ENCODE results near the gene UBXN7. TPM values are rescaled to one million over a fixed set of nuclear protein-coding genes. Genes with fewer than 3 reads are reported as not detected.
"Not testable (repeated sequence)": the region's sequence is repeated elsewhere in the genome, so short reads cannot be mapped to it uniquely, and the experiment has no call there.

The UBXN7 gene
- total RNA-seq, 2 experiments from 2014 or later, result 50.7 to 60.8 TPM

GRCh38 chr3:196440696-196441095 lies 8.5 kb upstream of the UBXN7 start:
- H3K27ac Mint-ChIP-seq, result no peak overlapping the region
- no peaks in the 10 kb centered on the region for H3K9me3 Mint-ChIP-seq (ENCODE audit: low read depth)
- no peaks in the 10 kb centered on the region for H3K27me3 Mint-ChIP-seq
- DNase-seq (no peak), ATAC-seq (no peak)
- no peak overlapping the region for H3K4me3 Mint-ChIP-seq
- CTCF ChIA-PET, result interaction anchor here (0.9 to 1.2 kb wide), 2 partner anchors 185 to 187 kb away, joined by 3 read pairs; no protein-coding TSS in a partner anchor
- H3K4me1 Mint-ChIP-seq, result peaks cover 25% of the 10 kb centered on the region
- no peaks in the 10 kb centered on the region for H3K36me3 Mint-ChIP-seq

GRCh38 chr3:196440041-196440537 lies 7.9 kb upstream of the UBXN7 start:
- ATAC-seq, result no peak
- peaks cover 23% of the 10 kb centered on the region for H3K4me1 Mint-ChIP-seq
- CTCF ChIA-PET, result interaction anchor here (0.9 to 1.2 kb wide), 2 partner anchors 185 to 186 kb away, joined by 3 read pairs; no protein-coding TSS in a partner anchor

DNA sequence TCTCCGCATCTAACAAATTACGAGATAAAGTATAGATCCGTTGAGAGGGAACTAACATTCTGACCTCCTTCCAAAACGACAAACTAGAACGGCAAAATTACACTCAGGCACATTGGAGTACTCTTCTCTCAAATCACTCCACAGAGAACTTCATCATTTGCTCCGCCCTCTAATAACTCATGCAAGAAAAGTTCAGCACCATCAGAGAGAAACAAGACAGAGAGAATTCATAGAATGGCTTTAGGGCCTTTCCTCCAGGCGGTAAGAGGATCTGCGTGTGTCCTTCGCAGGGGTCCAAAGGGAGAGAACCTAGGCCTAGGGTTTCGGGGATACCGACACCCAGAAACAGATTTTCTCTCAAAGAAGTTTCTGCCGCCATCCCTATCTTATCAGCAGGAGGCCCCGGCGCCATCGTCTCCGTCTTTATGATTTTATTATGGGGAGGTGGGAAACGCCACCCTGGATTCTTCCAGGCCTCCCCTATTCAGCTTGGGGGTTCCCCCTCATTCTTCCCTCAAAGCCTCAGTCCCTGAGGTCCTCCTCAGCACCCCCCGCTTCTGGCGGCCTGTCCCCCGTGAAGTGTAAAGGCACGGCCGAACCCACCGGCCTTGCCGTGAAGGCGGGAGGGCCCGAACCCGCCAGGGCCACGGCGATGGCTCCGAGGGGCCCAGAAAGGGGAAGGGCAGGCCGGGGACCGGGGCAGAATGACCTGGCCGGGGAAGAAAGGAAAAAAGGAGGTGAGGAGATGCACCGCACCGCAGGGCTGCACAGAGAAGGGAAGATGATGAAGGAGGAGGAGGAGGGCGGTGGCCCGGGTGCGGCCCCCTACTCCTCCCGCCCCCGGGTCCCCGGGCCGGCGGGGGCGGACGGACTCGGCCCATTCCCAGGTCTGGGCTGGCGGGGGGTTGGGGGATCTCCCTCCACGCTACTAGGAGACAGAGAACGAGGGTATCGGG lies 768 bp downstream of the UBXN7 start:
- CTCF ChIA-PET, result interaction anchor here (0.8 to 1.9 kb wide), 3 partner anchors 8 to 111 kb away, joined by 3 to 4 read pairs (median 3); no protein-coding TSS in a partner anchor
- H3K36me3 Mint-ChIP-seq, result peaks cover 10% of the 10 kb centered on the region
- H3K27ac Mint-ChIP-seq, result peak overlapping the region; percentile 97
- no peaks in the 10 kb centered on the region for H3K9me3 Mint-ChIP-seq (ENCODE audit: low read depth)
- H3K27me3 Mint-ChIP-seq, result peaks cover 3% of the 10 kb centered on the region
- peaks cover 15% of the 10 kb centered on the region for H3K4me1 Mint-ChIP-seq
- ATAC-seq (peak; percentile 24), DNase-seq (peak; percentile 53)
- H3K4me3 Mint-ChIP-seq, result peak overlapping the region; percentile 77

More at GRCh38 chr3:196440041-196440537, 7.9 kb upstream of the UBXN7 start:
- Mint-ChIP-seq H3K9me3 (ENCODE audit: low read depth) (no peaks in the 10 kb centered on the region), H3K36me3 (no peaks in the 10 kb centered on the region), H3K4me3 (no peak overlapping the region), H3K27me3 (no peaks in the 10 kb centered on the region), H3K27ac (no peak overlapping the region)
- no peak for DNase-seq

- CTCF ChIA-PET, result interaction anchor here (0.5 kb wide), 1 partner anchor 56 kb away, joined by 3 read pairs; no protein-coding TSS in a partner anchor
- H3K27me3 Mint-ChIP-seq, result no peaks in the 10 kb centered on the region
- H3K4me1 Mint-ChIP-seq, result peaks cover 13% of the 10 kb centered on the region
Observed at GRCh38 chr3:196428041-196428440, 4.2 kb downstream of the UBXN7 start.

DNA sequence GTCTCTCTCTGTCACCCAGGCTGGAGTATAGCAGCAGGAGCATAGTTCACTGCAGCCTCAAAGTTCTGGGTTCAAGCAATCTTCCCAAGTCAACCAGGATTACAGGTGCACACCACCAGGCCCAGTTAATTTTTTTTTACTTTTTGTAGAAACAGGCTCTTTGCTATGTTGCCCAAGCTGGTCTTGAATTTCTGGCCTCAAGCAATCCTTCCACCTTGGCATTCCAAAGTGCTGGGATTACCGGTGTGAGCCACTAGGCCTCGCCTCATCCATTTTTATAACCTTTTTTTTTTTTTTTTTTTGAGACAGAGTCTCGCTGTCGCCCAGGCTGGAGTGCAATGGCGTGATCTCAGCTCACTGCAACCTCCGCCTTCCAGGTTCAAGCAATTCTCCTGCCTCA lies 7.8 kb downstream of the UBXN7 start:
- H3K27ac Mint-ChIP-seq; ATAC-seq; H3K27me3 Mint-ChIP-seq; DNase-seq; H3K4me3 Mint-ChIP-seq; H3K4me1 Mint-ChIP-seq; H3K9me3 Mint-ChIP-seq (ENCODE audit: low read depth): not testable (repeated sequence)
- peaks cover 12% of the 10 kb centered on the region for H3K36me3 Mint-ChIP-seq
- CTCF ChIA-PET, result interaction anchor here (0.7 to 0.9 kb wide), 2 partner anchors 63 to 99 kb away, joined by 3 read pairs; no protein-coding TSS in a partner anchor

More at GRCh38 chr3:196428041-196428440, 4.2 kb downstream of the UBXN7 start:
- DNase-seq (no peak), ATAC-seq (no peak)
- peaks cover 10% of the 10 kb centered on the region for H3K36me3 Mint-ChIP-seq
- H3K9me3 Mint-ChIP-seq (ENCODE audit: low read depth), result no peaks in the 10 kb centered on the region
- no peak overlapping the region for H3K27ac Mint-ChIP-seq
- H3K4me3 Mint-ChIP-seq, result no peak overlapping the region

DNA sequence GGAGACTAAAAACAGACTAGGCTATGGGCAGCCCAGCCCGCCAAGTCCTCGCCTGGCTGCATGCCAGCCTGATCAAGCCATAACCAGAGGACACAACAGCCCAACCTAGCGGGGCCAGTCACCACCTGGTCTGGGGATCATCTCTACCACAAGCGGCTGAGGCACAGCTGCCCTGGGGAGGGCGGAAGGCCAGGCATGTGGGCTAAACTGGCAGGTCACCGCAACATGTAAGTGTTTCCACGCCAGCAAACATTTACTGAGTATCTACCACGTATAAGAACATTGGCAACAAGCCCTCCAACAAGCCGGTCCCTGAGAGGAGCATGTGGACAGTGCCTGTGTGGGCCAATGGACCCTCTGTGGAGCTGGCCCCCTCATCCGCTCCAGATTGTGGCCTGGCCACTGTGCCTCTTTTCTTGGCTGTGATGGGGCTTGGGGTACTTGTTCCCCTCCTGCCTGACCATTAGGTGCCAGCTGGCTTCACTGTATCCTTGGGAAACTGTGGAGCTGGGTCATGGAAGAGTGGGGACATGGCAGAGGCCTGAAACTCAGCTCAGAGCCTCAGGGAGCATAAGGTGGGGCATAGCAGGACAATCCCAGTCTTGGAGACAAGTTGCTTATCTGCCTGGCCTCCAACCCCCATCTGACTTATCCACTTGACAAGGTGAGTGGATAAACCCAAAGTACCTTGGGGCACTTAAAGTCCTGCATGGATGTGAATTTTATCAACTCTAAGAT lies 9.0 kb downstream of the UBXN7 start:
- Mint-ChIP-seq H3K36me3 (peaks cover 12% of the 10 kb centered on the region), H3K4me1 (peaks cover 2% of the 10 kb centered on the region), H3K27me3 (no peaks in the 10 kb centered on the region), H3K27ac (no peak overlapping the region), H3K4me3 (no peak overlapping the region), H3K9me3 (ENCODE audit: low read depth) (no peaks in the 10 kb centered on the region)
- CTCF ChIA-PET, result interaction anchor here (0.6 to 1.4 kb wide), 3 partner anchors 9 to 134 kb away, joined by 3 to 4 read pairs (median 4); partner anchors contain the start of gene UBXN7
- ATAC-seq, result no peak
- DNase-seq, result no peak

DNA sequence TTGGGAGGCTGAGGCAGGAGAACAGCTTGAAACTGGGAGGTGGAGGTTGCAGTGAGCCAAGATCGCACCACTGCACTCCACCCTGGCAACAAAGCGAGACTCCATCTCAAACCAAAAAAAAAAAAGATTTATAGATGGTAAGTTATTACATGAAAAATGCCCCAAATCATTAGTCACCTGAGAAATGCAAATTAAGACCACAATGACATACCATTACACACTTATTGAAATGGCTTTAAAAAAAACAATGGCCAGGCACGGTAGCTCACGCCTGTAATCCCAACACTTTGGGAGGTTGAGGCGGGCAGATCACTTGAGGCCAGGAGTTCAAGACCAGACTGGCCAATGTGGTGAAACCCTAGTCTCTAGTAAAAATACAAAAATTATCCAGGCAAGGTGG lies 10.6 kb downstream of the UBXN7 start:
- not testable (repeated sequence) for H3K4me1 Mint-ChIP-seq; H3K36me3 Mint-ChIP-seq; H3K27me3 Mint-ChIP-seq; H3K4me3 Mint-ChIP-seq; ATAC-seq; H3K9me3 Mint-ChIP-seq (ENCODE audit: low read depth); H3K27ac Mint-ChIP-seq; DNase-seq
- CTCF ChIA-PET, result interaction anchor here (1.5 to 1.8 kb wide), 2 partner anchors 10 to 93 kb away, joined by 3 to 4 read pairs; no protein-coding TSS in a partner anchor

DNA sequence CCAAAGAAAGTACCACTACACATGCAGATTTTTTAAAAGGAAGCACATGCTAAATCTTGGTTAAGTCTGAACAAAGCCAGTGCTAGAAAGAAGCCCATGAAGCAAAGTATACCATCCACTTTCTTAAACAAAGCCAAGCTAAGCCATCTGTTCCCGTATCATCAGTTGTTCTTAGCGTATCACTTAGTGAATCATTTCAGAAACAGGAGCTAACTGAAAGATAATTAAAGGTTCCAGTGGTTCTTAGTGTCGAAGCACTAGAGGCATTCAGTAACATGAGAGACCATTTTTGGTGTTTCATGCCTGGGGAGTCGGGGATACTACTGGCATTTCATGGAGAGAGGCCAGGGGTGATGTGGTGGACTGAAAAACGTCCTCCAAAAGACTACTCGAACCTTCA lies 12.8 kb downstream of the UBXN7 start:
- Mint-ChIP-seq H3K36me3 (peaks cover 9% of the 10 kb centered on the region), H3K4me1 (peaks cover 3% of the 10 kb centered on the region), H3K27me3 (no peaks in the 10 kb centered on the region), H3K4me3 (no peak overlapping the region), H3K27ac (no peak overlapping the region), H3K9me3 (ENCODE audit: low read depth) (no peaks in the 10 kb centered on the region)
- ATAC-seq, result no peak
- peak; percentile 28 for DNase-seq
- CTCF ChIA-PET, result interaction anchor here (1.9 kb wide), 1 partner anchor 11 kb away, joined by 5 read pairs; no protein-coding TSS in a partner anchor

GRCh38 chr3:196418601-196419000 lies 13.6 kb downstream of the UBXN7 start:
- Mint-ChIP-seq H3K36me3 (peaks cover 11% of the 10 kb centered on the region), H3K4me3 (no peak overlapping the region), H3K9me3 (ENCODE audit: low read depth) (no peaks in the 10 kb centered on the region), H3K27ac (no peak overlapping the region), H3K4me1 (peaks cover 5% of the 10 kb centered on the region), H3K27me3 (no peaks in the 10 kb centered on the region)
- ATAC-seq (no peak), DNase-seq (no peak)
- CTCF ChIA-PET, result interaction anchor here (0.5 kb wide), 1 partner anchor 32 kb away, joined by 3 read pairs; no protein-coding TSS in a partner anchor

- no peaks in the 10 kb centered on the region for H3K27me3 Mint-ChIP-seq
- CTCF ChIA-PET, result interaction anchor here (0.6 kb wide), 1 partner anchor 23 kb away, joined by 4 read pairs; no protein-coding TSS in a partner anchor
- no peak overlapping the region for H3K27ac Mint-ChIP-seq
- no peak overlapping the region for H3K4me3 Mint-ChIP-seq
- DNase-seq (no peak), ATAC-seq (no peak)
- H3K9me3 Mint-ChIP-seq (ENCODE audit: low read depth), result peaks cover 2% of the 10 kb centered on the region
- H3K36me3 Mint-ChIP-seq, result peaks cover 15% of the 10 kb centered on the region
- peaks cover 13% of the 10 kb centered on the region for H3K4me1 Mint-ChIP-seq
Observed at GRCh38 chr3:196414469-196414868, 17.8 kb downstream of the UBXN7 start.

- ATAC-seq (no peak), DNase-seq (no peak)
- peaks cover 14% of the 10 kb centered on the region for H3K4me1 Mint-ChIP-seq
- H3K4me3 Mint-ChIP-seq, result no peak overlapping the region
- H3K27ac Mint-ChIP-seq, result no peak overlapping the region
- H3K36me3 Mint-ChIP-seq, result peaks cover 24% of the 10 kb centered on the region
- no peaks in the 10 kb centered on the region for H3K27me3 Mint-ChIP-seq
- CTCF ChIA-PET, result no interaction called here
- H3K9me3 Mint-ChIP-seq (ENCODE audit: low read depth), result peaks cover 5% of the 10 kb centered on the region
Observed at GRCh38 chr3:196412704-196413103, 19.5 kb downstream of the UBXN7 start.

DNA sequence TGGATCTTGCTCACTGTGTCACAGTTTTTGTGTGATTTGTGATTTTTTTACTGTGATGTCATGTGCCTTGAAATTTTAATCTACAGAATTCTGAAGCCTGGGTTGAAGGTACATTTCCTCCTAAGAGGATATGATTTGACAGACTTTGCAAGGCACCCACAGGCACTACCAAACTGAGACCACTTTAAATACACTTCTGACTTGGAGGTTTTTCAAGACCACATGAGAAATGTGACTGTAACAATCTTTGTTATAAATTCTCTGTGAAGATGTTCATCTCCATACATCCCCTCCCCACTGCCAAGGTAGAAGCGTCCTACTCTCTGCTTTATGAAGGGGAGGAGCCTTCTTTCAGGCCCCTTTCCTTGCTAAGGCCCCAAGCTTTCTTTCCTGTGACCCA lies 22.8 kb downstream of the UBXN7 start:
- no peak overlapping the region for H3K27ac Mint-ChIP-seq
- ATAC-seq, result no peak
- CTCF ChIA-PET, result interaction anchor here (0.6 to 1.6 kb wide), 2 partner anchors 11 to 45 kb away, joined by 5 read pairs; no protein-coding TSS in a partner anchor

More for the DNA sequence above, 22.8 kb downstream of the UBXN7 start:
- Mint-ChIP-seq H3K4me1 (peaks cover 11% of the 10 kb centered on the region), H3K36me3 (peaks cover 32% of the 10 kb centered on the region), H3K9me3 (ENCODE audit: low read depth) (peaks cover 5% of the 10 kb centered on the region), H3K27me3 (no peaks in the 10 kb centered on the region), H3K4me3 (no peak overlapping the region)
- DNase-seq, result no peak
